ENCODE results near the gene SOX5.

Gene SOX5

DNA sequence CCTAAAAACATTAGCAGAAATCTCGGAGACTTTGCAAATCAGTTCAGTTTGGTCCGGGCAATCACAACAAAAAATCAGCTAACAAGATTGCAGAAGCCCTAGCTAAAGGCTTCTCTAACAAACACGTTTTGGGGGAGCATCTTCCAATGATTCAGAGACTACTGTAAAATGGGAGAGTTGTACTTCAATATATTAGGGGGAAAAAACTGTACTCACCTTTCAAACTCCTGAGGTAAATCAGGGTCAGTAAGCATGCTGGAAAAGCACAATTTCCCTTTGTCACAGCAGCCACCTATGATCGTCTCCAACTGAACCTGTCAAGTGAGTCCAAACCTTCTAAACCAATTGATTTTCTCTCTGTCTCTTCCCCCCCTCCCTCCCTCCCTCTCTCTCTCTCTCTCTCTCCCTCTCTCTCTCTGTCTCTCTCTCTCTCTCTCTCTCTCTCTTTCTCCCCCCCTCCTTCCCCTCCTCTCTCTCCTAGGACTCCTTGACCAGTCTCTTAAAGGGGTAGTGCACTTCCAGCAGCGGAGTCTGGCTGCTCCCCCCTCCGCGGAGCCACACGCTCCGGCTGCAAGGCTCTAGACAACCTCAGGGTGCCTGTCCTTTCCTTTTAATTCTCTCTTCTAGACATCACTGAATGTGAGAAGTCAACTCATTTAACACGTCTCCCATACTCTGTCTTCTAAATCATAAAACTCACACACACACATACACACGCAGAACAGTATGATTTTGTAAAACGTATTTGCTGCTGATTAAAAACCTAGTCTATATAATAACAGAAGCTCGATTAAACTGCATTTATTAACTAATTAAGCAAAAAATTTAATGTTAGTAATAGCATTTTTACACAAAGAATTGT is at the start of gene SOX5:
Gene SOX5 (minus strand): TSS at position 323 of the 862 bp plus-strand sequence. CDS start 69 bp downstream, at position 254.
- DNase-seq, result no peak
- no peak for ATAC-seq

DNA sequence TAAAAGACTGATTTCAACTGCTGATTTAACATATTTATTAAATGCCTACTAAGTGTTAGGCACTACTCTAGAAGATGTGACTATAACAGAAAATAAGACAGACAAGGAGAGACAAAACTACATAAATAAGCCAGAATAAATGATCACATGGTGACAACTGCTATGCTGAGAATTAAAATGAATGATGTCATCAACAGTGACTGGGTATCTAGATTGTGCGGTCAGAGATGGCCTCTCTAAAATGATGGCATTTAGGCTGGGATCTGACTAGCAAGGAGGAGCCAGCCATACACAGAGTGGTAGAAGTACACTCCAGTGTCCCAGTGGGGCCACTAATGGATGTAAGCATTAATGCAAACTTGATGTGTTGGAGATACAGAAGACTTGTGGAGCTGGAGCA is 37.6 kb upstream of the SOX5 start:
- ATAC-seq (no peak), DNase-seq (no peak)

DNA sequence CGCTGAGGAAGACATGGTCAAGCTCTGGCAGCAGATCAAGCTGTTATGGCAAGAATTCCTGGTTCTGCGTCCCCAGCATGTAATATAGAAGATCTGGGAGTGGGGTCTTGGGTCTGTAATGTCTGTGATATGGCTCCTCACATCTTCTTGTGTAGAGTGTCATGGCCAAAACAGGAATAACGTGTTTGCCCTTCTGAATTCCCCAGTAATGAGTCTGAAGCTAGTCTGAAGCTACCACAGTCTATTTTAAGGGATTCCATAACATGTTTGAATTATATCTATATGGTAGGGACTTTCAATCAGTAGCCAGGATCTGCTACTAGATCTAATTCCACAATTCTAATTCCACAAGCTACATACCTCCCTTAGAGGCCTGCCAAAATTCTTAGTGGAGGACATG is 31.4 kb upstream of the SOX5 start:
- ATAC-seq (no peak), DNase-seq (no peak)

DNA sequence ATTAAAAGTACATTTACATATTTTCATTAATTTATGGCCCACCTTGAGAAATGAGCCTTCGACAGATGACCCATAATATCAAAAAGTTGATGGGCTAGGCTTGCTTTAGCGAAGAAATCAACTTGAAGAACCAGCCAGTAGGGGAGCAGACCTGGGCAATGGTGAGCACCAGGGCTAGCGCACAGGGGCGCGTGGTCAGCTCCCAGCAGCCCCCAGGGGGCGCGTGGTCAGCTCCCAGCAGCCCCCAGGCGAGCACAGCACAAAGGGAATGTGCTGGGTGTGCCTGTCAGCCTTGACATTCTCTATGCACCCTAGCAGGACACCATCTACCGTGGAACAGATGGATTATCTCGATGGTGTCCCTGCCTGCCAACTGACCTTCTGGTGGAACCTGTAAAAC is 15.3 kb upstream of the SOX5 start:
- ATAC-seq (no peak), DNase-seq (no peak)

DNA sequence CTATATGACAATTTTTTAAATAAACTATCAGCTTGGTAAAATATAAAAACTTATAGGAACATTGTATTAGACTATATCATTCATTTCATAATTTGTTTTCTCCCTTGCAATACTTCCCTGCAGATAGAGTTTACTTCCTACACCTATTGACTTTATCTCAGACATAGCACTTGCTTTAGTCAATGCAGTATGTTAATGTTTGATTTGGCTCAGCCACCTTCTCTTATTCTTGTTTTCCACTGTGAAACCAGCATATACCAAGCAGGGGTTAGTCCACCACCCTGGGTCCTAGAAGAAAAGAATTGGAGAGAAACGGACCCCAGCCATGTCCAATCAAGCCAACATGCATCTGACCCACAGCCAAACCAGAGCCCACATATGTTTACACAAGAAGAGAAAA is 10.4 kb upstream of the SOX5 start:
- DNase-seq, result no peak
- no peak for ATAC-seq

DNA sequence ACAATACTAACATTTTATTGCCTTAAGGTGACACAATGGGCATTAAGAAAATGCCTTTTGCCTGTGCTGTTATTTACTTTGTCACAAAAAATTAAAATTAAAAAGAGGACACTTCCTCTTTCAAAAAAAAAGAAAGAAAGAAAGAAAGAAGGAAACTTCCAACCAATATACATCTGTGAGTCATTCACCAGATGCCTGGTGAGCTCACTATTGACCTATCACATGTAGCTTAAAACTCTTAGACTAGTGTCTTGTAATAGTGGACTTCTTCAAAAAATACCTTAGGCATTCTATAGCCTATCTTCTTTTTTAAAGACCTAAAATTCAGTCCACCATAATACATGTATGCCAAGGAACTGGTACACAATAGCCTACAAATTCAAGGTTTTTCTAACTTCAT is 4.9 kb upstream of the SOX5 start:
- ATAC-seq, result no peak
- DNase-seq, result no peak

DNA sequence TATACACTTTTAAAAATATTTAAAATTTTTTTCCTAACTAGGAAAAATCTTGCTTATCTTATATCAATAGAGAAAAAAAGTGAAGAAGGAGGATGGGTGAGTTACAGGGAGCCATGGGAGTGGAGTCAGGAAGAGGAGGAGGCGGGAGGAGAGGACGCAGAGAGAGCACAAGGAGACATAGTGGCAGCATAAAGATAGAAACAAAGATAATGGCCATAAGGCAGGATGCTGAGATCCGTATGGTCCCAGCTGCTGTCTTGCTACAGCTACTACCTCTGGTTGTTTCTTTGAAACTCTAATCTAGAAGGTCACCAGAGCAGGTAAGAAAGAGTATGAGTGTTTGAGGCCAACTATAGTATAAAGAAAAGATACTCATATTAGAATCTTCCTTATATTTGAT is 2.6 kb upstream of the SOX5 start:
- DNase-seq, result no peak
- no peak for ATAC-seq

DNA sequence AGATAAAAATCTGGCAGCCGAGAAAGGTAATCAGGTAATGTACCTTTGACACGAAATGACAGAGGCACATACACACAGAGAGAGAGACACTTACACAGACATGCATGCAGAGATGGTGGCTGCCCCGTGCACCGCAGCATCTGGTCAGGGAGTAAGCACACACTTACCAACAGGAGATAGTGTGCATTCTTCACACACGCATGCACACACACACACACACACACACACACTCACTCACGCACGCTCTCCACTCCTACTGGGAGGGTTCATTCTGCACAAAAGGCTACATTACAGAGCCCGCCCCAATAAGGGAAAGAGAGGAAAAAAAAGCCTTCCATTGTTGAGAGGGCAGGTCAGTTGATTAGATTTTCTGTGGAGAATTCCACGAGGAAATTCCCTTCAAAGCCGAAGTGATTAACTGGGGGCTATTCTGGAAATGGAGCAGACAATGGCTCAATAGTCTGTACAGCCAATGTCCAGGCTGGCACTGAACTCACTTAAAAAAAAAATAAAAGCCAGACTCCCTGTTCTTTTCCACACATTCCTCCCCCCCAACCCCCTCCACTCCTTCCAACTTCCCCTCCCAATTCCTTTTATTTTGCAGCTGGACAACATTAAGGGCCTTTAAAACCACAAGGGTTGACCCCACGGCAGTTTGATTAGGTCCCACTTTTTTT is 1.4 kb upstream of the SOX5 start:
- DNase-seq (no peak), ATAC-seq (no peak)

DNA sequence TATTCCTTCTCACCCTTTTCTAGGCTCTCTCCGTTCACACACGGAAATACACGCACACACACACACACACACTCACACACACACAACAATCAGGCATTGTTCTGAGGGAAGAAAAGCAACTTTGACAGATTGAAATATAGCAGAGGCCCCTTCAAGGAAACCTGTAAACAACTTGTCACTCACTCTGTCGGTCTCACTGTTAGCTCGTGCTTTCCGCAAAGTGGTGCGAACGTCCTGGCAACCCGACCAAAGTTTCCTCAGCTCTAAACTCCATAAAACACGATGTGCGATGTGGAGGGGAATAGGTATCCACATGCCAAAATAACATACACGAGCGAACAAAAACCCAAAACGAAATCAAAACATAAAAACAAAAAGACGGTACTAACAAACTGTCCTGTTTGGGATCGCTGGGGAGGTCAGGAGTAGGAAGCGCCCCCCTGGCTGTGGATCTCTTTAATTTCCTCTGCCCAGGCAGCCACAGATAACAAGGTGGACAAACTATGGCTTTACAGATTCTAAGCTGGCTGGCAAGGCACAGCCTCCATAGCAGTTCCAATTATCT is 822 bp upstream of the SOX5 start:
- ATAC-seq (no peak), DNase-seq (no peak)

DNA sequence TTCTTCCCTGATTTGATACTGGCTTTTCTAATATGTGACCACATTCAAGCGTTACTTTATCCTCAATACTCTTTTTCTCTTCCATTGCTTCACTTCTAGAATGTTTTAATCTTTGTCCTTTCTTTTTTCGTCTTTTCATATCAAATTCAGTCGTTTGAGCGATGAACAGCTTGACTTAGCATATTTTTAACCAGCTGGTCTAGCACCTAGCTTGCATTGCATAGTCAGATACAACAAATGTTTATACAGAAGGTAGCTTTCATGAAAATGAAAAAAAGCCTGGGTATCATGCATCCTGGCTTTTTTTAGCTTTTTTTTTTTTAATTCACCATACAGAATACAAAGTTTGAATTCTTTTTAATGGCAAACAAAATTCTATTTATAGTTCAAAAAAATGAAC is 1.2 kb downstream of the SOX5 start:
- no peak for DNase-seq
- ATAC-seq, result no peak

DNA sequence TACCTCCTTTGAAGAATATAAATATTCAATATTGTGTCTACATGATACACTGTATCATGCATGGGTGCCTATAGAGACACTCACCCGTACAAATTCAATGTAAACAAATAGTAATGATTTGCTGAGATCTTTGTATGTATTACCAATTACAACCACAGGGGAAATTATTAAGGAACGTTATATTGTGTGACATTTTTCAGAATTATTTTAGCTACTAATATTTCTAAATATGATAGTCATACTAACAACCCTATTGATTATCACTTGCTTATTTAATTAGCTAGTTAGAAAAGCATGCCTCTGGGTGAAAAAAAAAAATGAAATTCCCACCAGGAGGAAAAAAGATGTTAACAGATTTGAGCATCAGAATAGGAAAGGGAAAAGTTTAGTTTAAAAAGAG is 2.1 kb downstream of the SOX5 start:
- DNase-seq (no peak), ATAC-seq (no peak)

DNA sequence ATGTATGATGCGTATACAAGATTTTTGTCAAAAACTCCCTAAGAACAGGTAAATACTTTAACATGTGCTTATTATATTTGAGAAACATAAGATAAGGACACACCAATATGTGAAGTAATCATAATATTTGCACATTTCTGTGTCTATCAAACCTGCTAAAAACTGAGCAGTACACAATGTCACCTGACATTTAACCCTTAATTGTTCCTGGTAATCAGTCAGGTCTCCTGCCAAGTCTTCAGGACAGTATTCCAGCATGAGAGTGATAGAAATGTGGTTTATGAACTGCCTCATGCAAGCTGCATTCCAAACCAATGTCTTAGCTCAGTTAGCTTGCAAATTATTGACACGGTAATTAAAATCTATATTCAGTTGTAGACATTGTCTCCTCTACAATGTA is 4.2 kb downstream of the SOX5 start:
- DNase-seq (no peak), ATAC-seq (no peak)

DNA sequence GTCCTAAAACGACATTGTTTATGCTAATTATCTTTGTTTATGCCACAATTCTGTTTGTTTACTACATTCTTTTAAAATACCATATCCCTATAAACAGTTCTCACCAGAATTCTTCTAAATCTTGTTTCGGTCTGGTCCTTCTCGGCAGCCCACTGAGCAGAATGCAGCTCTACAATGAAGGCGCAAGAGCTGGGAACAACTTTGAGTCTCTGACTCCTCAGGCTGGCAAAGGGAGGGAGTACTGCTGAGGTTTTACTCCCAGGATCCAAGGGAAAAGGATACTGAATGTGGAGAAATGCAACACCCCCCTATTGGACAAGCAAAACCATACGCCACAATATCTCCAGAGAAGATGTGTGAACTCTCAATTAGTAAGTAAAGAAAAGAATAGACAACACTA is 5.4 kb downstream of the SOX5 start:
- ATAC-seq, result no peak
- DNase-seq, result no peak

DNA sequence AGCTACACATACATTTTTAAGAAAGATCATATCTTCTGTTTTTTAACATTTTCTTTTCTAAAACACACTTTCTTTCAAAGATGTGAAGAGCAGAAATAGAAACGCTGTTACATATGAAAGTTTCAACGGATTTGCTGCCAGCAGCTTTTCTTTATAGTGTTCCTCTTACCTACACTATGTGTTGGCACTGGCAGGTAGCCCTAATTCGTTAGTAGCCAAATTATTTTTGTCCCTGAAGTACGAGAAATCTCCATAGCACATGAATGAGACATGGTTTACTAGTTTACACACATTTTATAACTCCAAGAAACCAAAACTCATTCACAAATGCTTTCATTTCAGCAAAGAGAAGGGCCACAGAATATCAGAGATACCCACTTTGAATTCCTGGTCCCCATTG is 6.6 kb downstream of the SOX5 start:
- ATAC-seq, result no peak
- no peak for DNase-seq

DNA sequence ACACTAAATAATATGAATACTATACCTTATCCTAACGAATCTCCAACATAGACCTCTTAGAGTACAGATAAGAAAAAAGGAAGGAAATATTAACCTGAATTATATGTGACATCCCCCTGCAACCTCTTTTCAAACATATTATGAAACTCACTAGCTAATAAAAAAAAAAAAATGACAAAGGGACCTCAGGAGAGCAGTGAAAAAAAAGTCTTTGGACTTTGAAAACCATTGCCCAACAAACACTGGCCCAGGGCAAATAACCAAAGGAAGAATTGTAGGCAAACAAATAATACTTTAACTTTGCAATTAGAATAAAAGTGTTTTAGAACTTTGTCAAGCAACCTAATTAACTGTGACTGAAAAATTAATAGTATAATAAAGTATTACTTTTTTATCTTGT is 7.7 kb downstream of the SOX5 start:
- DNase-seq, result no peak
- ATAC-seq, result no peak

DNA sequence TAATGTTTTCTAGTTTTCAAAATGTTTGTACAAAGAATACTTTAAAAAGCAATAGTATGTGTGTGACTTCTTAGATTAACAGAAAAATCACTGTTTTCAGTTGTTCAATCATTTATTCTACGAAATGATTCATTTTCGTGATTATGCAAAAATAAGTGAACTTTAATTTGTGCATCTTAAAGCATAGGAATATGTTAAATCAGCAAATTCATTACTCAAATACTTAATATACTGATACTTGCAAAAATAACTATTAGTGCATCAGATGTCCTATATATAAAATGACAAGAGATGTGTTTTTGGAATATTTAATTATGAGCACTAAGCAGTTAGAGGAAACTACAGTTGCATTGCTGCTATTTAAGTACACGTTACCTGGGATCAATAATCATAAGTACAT is 11.0 kb downstream of the SOX5 start:
- ATAC-seq, result no peak
- DNase-seq, result no peak

DNA sequence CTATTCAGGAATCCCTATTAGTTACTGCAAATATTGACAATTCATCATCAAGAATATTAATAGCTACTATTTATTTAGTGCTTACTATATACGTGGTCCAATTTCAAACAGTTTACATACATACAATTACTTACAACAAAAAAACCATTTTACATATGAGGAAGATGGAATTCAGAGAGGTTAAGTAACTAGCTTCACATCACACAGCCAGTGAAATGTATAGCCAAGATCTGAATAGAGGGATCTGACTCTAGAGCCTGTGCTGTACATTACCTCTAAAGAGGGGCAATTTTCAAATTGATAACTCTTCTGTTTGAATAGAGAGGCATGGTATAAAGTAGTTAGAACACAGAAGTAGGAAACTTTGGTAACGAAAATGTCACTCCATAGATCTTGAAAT is 18.3 kb downstream of the SOX5 start:
- DNase-seq, result no peak
- ATAC-seq, result no peak

DNA sequence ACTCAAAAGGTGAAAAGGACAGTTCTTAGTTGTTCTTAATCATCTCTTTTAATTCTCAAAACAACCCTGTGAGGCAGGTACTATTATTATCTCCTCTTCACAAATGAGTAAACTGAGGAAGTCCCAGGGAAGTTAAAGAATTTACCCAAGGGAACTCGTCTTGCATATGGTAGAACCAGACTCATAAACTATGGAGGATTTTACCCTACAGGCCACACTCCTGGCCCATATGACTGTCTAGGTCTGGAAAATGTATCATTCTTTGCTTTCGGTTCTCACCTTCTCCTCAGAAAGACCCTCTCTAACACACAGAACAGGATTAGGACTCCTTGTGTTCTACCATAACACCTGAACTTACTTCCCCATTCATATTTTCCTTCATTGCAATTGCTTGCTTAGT is 18.9 kb downstream of the SOX5 start:
- ATAC-seq, result no peak
- no peak for DNase-seq

DNA sequence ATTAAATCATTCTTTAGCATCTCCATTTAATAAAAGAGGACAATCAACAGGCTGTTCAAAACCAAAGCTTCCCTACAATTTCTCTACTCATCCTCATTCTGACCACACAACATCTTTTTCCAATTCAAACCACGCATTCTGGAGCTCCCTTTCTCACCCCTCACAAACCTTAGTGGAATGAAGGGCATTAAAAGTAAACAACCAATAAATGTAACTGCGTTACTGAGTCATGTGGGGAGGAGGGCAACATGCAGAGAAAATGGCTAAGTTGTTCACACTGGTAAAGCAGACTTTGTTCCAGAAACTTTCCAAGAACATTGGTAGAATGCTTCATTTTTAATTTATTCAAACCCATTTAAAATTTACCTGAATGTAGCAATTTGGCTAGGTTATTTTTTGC is 19.6 kb downstream of the SOX5 start:
- DNase-seq (no peak), ATAC-seq (no peak)

DNA sequence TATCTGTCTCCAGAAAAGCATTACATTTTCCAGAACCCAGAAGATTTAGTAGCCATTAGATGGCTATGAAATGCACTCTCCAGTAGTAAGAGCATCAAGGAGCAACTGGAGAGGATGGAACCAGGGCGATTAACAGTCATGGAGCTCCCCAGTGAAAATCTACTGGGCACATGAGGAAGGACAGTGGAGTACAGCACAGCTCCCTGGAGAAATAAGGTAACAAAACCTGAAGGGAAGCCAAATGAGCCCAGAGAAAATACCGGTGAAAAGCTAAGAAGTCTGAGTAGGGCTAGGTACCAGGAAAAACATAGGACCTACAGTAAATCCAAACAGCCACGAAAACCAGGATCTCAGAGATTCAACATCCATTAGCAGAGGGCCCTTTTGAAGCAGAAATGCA is 21.6 kb downstream of the SOX5 start:
- ATAC-seq (no peak), DNase-seq (no peak)

DNA sequence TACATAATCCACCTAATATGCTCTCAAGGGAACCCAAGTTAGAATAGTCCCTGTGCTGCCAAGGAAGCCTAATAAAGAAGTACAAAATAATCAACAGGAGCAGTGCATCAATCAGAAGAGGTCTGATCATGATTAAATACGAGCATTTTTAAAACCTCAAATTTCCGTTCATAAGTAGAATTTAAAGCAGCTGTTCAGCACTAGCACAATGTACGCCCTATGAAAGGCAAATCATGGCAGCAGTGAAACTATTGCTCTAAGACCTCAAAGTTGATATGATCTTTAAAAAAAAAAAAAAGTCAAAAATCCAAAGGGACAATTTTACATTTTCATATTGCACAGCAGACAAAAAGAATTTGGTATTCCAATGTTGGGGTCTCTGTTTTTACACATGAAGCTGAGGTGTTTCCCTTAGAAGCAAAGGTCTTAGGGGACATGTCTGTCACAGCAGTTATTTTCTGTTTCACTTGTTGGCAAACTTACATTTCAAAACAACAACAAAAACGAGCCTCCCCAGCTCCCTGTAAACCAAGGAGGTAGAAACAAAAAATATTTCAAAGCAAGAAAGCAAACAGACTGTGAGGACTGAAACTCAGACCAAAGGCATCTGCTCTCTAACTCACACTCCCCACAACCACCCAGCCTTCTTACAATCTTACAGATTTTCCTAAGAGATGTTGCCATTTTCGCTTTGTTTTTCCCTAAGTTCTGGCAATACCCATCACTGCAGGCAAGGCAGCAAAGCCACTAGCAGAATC is 28.2 kb downstream of the SOX5 start:
- ATAC-seq (no peak), DNase-seq (no peak)

DNA sequence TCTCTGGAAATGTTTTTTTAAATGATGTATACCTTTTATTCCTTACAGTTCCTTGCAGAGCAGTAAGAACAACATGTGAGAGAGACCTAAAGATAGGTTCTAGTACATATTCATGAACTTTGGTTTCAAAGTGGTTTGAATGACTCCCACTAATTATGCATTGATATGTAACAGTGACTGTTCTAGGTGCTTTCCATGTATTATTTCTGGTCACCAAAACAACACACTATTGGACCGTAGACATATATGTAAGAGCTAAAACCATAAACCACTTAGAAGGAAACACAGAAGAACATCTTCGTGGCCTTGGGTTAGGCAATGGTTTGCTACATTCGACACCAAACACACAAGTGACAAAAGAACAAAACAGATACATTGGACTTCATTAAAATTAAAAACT is 37.9 kb downstream of the SOX5 start:
- ATAC-seq (no peak), DNase-seq (no peak)

DNA sequence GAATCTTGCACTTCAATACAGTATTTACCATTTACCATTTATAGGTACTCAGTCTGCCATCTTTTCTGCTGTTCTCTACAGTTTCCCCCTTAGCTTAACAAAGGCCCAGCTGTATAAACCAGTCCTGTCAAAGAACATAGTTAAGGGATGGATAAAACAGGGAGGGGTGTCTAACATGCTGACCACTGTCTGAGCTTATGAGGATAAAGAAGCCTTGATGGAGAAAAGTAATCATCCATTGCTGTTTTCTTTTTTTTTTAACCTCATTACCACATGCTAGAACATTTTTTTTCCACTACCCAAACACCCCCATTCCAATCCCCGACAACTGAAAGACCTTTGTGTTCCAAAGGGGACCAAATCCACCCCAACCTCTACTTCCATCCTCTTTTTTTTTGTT is 39.9 kb downstream of the SOX5 start:
- DNase-seq, result no peak
- ATAC-seq, result no peak

Data from stimulated activated naive CD8-positive, alpha-beta T cell treated with anti-CD3 and anti-CD28 coated beads, Interleukin-15, Interleukin-2, amounts not matched to agents 100 U/mL and 50 U/mL, for 24 hours (primary cell).